HepG2 (cell line): ENCODE data around the gene NME2. TPM values are rescaled to one million over a fixed set of nuclear protein-coding genes. Genes with fewer than 3 reads are reported as not detected.

Source experiments
- BRD4 ChIP-seq: sonication (generic); formaldehyde crosslinking; IDR thresholded peaks from 2 replicates; pipeline ENCODE4 v1.4.0; 2020; ENCODE audit warnings: missing genetic modification reagents
- CHCHD3 ChIP-seq: sonication (generic); formaldehyde crosslinking; IDR thresholded peaks from 2 replicates; pipeline ENCODE4 v1.8.0; 2022; ENCODE audit warnings: mild to moderate bottlenecking, missing genetic modification reagents, moderate library complexity
- FLYWCH1 ChIP-seq: sonication (generic); formaldehyde crosslinking; IDR thresholded peaks from 2 replicates; pipeline ENCODE4 v1.8.1; 2023; ENCODE audit warnings: mild to moderate bottlenecking, missing genetic modification reagents
- GTF3A ChIP-seq: sonication (generic); formaldehyde crosslinking; conservative IDR thresholded peaks from 2 replicates; pipeline ENCODE4 v1.4.0; 2020; ENCODE audit warnings: mild to moderate bottlenecking, missing genetic modification reagents
- MIXL1 ChIP-seq: IDR thresholded peaks from 2 replicates; pipeline ENCODE4 v1.6.1; 2016
- SAFB2 ChIP-seq: sonication (generic); formaldehyde crosslinking; IDR thresholded peaks from 2 replicates; pipeline ENCODE4 v1.5.1; 2020; ENCODE audit warnings: missing genetic modification reagents, low read depth, mild to moderate bottlenecking, borderline replicate concordance
- ZNF329 ChIP-seq: sonication (generic); formaldehyde crosslinking; IDR thresholded peaks from 2 replicates; pipeline ENCODE4 v1.9.0; 2021; ENCODE audit warnings: low read depth, mild to moderate bottlenecking, missing genetic modification reagents
- ZNF432 ChIP-seq: sonication (generic); formaldehyde crosslinking; IDR thresholded peaks from 2 replicates; pipeline ENCODE4 v1.5.0; 2020; ENCODE audit warnings: missing genetic modification reagents, mild to moderate bottlenecking, borderline replicate concordance
- ZNF577 ChIP-seq: sonication (generic); formaldehyde crosslinking; IDR thresholded peaks from 2 replicates; pipeline ENCODE4 v1.4.0; 2020; ENCODE audit warnings: mild to moderate bottlenecking, low read depth, missing genetic modification reagents, borderline replicate concordance
- ZNF619 ChIP-seq: sonication (generic); formaldehyde crosslinking; IDR thresholded peaks from 2 replicates; pipeline ENCODE4 v1.4.0; 2020; ENCODE audit warnings: mild to moderate bottlenecking, missing genetic modification reagents
- ZNF720 ChIP-seq: sonication (generic); formaldehyde crosslinking; IDR thresholded peaks from 2 replicates; pipeline ENCODE4 v1.4.0; 2020; ENCODE audit warnings: missing genetic modification reagents
- ZNF781 ChIP-seq: sonication (generic); formaldehyde crosslinking; IDR thresholded peaks from 2 replicates; pipeline ENCODE4 v1.5.1; 2020; ENCODE audit warnings: borderline replicate concordance, mild to moderate bottlenecking, missing genetic modification reagents; ENCODE audit errors: not compliant biosample characterization
- polyA plus RNA-seq, 8 experiments: library from polyadenylated mRNA; depleted of rRNA in 3 of 8; stranded (reverse) in 7 of 8; unstranded in 1 of 8; fragments of >200 nt; fragmentation: Illumina TruSeq in 4 of 8; extraction: Trizol in 4 of 8; gene quantifications; 2 replicates each; pipeline versions ENCODE4 v1.2.1 to v1.2.3, GENCODE V29; 2011 to 2016; ENCODE audit warnings: low read depth in 4 of 8, missing spikeins in 1 of 8, mixed read lengths in 1 of 8; ENCODE audit not compliant: insufficient read depth in 1 of 8
- total RNA-seq, 5 experiments: library from RNA; depleted of rRNA; stranded (reverse); fragments of >200 nt; fragmentation: Illumina TruSeq; extraction: Trizol; gene quantifications; 2 replicates each; pipeline ENCODE4 v1.2.3, GENCODE V29; 2016; ENCODE audit warnings: low read depth in 1 of 5
- TF ChIP-seq, protein P1 (sequence below): IDR thresholded peaks from 2 replicates; pipeline ENCODE4 v1.6.1; 2018; ENCODE audit warnings: missing genetic modification reagents
- TF ChIP-seq, protein P2 (sequence below), 2 experiments: sonication (generic) in 1 of 2; formaldehyde crosslinking in 1 of 2; IDR thresholded peaks; 2 replicates each; pipeline versions ENCODE4 v1.4.0 to v1.6.1; 2018 to 2020; ENCODE audit warnings: missing genetic modification reagents in 2 of 2, borderline replicate concordance in 1 of 2, low read depth in 1 of 2, mild to moderate bottlenecking in 1 of 2, missing biosample characterization in 1 of 2
- TF ChIP-seq, protein P3 (sequence below): IDR thresholded peaks from 2 replicates; pipeline ENCODE4 v1.6.1; 2016; ENCODE audit warnings: low read depth
- TF ChIP-seq, protein P4 (sequence below): IDR thresholded peaks from 2 replicates; pipeline ENCODE4 v1.6.1; 2016
- TF ChIP-seq, protein P5 (sequence below): sonication (generic); formaldehyde crosslinking; IDR thresholded peaks from 2 replicates; pipeline ENCODE4 v1.5.0; 2020; ENCODE audit warnings: missing genetic modification reagents
- TF ChIP-seq, protein P6 (sequence below): sonication (generic); formaldehyde crosslinking; IDR thresholded peaks from 2 replicates; pipeline ENCODE4 v1.5.0; 2020; ENCODE audit warnings: mild to moderate bottlenecking, missing genetic modification reagents
- TF ChIP-seq, protein P7 (sequence below): sonication (generic); formaldehyde crosslinking; IDR thresholded peaks from 2 replicates; pipeline ENCODE4 v1.8.0; 2022; ENCODE audit warnings: missing genetic modification reagents, low read depth, mild to moderate bottlenecking, borderline replicate concordance

The NME2 gene
- total and polyA plus RNA-seq, 2 of the 13 experiments (the other 11 are each of a cell fraction or from before 2014, with no cell fraction given), result 790 to 1,213 TPM

DNA sequence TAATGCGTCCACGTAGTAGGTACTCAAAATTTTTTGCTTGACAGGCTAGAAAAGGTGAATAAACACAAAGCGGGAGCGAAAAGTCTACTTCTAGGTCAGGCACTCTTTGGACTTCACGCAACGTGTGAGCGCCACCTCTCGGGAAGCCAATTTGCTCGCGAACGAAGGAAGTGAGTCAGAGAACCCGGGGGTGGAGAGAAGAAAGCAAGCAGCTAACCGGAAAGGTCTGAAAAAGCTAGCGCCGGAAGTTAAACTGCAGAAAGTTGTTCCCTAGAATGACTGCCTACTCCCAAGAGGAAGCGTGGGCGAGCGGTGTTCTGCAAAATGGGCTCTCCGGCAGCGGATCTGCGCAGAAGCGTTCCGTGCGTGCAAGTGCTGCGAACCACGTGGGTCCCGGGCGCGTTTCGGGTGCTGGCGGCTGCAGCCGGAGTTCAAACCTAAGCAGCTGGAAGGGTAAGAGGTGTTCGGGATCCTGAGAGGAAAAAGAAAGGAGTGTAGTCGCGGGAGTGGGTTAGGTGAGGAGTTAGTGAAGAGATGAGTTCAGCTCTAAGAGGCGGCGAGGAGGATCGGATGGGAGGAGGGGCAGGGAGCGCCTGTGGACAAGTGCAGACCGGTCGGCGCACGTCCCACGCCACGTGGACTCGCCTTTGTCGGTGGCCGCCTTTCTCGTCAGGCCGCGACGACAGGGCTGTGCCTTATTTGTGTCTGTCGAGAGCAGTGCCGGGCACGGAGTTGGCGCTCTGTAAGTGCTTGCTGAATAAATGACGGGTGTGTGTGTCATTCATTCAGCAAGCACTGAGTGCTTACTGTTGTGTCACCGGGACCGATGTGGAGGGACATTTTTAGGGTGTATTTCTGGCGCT lies 12.8 kb upstream of the NME2 start, which contains the start of gene NME1 (continued):
- TF ChIP-seq, protein P1, sequence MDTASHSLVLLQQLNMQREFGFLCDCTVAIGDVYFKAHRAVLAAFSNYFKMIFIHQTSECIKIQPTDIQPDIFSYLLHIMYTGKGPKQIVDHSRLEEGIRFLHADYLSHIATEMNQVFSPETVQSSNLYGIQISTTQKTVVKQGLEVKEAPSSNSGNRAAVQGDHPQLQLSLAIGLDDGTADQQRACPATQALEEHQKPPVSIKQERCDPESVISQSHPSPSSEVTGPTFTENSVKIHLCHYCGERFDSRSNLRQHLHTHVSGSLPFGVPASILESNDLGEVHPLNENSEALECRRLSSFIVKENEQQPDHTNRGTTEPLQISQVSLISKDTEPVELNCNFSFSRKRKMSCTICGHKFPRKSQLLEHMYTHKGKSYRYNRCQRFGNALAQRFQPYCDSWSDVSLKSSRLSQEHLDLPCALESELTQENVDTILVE, result peak; percentile 99
- TF ChIP-seq, protein P2, sequence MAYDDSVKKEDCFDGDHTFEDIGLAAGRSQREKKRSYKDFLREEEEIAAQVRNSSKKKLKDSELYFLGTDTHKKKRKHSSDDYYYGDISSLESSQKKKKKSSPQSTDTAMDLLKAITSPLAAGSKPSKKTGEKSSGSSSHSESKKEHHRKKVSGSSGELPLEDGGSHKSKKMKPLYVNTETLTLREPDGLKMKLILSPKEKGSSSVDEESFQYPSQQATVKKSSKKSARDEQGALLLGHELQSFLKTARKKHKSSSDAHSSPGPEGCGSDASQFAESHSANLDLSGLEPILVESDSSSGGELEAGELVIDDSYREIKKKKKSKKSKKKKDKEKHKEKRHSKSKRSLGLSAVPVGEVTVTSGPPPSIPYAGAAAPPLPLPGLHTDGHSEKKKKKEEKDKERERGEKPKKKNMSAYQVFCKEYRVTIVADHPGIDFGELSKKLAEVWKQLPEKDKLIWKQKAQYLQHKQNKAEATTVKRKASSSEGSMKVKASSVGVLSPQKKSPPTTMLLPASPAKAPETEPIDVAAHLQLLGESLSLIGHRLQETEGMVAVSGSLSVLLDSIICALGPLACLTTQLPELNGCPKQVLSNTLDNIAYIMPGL (CRISPR knock-in tag; IDR thresholded peaks at IDR 0.05; ENCODE audit: borderline replicate concordance in 1 of 2, low read depth in 1 of 2), result peak; percentile 98 to 99
- peak; percentile 99 for TF ChIP-seq BRD4 (CRISPR knock-in tag)
- peak; percentile 96 for TF ChIP-seq CHCHD3 (CRISPR knock-in tag)
- TF ChIP-seq MIXL1, result peak; percentile 98
- TF ChIP-seq, protein P3, sequence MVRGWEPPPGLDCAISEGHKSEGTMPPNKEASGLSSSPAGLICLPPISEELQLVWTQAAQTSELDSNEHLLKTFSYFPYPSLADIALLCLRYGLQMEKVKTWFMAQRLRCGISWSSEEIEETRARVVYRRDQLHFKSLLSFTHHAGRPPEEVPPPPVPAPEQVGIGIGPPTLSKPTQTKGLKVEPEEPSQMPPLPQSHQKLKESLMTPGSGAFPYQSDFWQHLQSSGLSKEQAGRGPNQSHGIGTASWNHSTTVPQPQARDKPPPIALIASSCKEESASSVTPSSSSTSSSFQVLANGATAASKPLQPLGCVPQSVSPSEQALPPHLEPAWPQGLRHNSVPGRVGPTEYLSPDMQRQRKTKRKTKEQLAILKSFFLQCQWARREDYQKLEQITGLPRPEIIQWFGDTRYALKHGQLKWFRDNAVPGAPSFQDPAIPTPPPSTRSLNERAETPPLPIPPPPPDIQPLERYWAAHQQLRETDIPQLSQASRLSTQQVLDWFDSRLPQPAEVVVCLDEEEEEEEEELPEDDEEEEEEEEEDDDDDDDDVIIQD (CRISPR knock-in tag), result peak; percentile 94
- peak; percentile 97 for TF ChIP-seq ZNF781
- peak; percentile 94 for TF ChIP-seq GTF3A (CRISPR knock-in tag)
- TF ChIP-seq ZNF432 (CRISPR knock-in tag), result peak; percentile 90; the same call in 1 of the 2 replicates
- TF ChIP-seq, protein P4, sequence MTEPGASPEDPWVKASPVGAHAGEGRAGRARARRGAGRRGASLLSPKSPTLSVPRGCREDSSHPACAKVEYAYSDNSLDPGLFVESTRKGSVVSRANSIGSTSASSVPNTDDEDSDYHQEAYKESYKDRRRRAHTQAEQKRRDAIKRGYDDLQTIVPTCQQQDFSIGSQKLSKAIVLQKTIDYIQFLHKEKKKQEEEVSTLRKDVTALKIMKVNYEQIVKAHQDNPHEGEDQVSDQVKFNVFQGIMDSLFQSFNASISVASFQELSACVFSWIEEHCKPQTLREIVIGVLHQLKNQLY (CRISPR knock-in tag), result peak; percentile 94
- TF ChIP-seq SAFB2 (CRISPR knock-in tag), result peak; percentile 99
- TF ChIP-seq FLYWCH1 (CRISPR knock-in tag), result peak; percentile 94; the same call in 1 of the 2 replicates
- TF ChIP-seq, protein P5, sequence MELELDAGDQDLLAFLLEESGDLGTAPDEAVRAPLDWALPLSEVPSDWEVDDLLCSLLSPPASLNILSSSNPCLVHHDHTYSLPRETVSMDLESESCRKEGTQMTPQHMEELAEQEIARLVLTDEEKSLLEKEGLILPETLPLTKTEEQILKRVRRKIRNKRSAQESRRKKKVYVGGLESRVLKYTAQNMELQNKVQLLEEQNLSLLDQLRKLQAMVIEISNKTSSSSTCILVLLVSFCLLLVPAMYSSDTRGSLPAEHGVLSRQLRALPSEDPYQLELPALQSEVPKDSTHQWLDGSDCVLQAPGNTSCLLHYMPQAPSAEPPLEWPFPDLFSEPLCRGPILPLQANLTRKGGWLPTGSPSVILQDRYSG (CRISPR knock-in tag), result no peak
- TF ChIP-seq ZNF619 (CRISPR knock-in tag), result peak; percentile 99
- TF ChIP-seq, protein P6, sequence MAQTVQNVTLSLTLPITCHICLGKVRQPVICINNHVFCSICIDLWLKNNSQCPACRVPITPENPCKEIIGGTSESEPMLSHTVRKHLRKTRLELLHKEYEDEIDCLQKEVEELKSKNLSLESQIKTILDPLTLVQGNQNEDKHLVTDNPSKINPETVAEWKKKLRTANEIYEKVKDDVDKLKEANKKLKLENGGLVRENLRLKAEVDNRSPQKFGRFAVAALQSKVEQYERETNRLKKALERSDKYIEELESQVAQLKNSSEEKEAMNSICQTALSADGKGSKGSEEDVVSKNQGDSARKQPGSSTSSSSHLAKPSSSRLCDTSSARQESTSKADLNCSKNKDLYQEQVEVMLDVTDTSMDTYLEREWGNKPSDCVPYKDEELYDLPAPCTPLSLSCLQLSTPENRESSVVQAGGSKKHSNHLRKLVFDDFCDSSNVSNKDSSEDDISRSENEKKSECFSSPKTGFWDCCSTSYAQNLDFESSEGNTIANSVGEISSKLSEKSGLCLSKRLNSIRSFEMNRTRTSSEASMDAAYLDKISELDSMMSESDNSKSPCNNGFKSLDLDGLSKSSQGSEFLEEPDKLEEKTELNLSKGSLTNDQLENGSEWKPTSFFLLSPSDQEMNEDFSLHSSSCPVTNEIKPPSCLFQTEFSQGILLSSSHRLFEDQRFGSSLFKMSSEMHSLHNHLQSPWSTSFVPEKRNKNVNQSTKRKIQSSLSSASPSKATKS (CRISPR knock-in tag), result peak; percentile 82; the same call in 1 of the 2 replicates
- peak; percentile 93; the same call in 1 of the 2 replicates for TF ChIP-seq ZNF720
- TF ChIP-seq, protein P7, sequence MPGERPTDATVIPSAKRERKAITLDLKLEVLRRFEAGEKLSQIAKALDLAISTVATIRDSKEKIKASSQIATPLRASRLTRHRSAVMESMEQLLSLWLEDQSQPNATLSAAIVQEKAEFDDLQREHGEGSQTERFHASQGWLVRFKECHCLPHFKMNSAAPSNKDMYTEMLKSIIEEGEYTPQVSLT (CRISPR knock-in tag), result no peak; the same call in 1 of the 2 replicates
- TF ChIP-seq ZNF329 (CRISPR knock-in tag), result peak; percentile 87
- 0 out of 2 replicates have a peak, but pooled peaks have one; percentile 93 for TF ChIP-seq ZNF577 (CRISPR knock-in tag)
